PC-9 (cell line): ENCODE data around the gene RBFOX1.

Experiments used
- EZH2 ChIP-seq: fragments of 200-600 bp; sonication (generic); IDR thresholded peaks from 2 replicates; pipeline ENCODE4 v1.8.0; 2017; ENCODE audit warnings: antibody characterized with exemption, low read depth
- TF ChIP-seq, protein P1 (sequence below): fragments of 200-600 bp; sonication (generic); conservative IDR thresholded peaks from 2 replicates; pipeline ENCODE4 v1.6.1; 2017; ENCODE audit warnings: mixed run types, antibody characterized with exemption, mild to moderate bottlenecking, moderate library complexity

DNA sequence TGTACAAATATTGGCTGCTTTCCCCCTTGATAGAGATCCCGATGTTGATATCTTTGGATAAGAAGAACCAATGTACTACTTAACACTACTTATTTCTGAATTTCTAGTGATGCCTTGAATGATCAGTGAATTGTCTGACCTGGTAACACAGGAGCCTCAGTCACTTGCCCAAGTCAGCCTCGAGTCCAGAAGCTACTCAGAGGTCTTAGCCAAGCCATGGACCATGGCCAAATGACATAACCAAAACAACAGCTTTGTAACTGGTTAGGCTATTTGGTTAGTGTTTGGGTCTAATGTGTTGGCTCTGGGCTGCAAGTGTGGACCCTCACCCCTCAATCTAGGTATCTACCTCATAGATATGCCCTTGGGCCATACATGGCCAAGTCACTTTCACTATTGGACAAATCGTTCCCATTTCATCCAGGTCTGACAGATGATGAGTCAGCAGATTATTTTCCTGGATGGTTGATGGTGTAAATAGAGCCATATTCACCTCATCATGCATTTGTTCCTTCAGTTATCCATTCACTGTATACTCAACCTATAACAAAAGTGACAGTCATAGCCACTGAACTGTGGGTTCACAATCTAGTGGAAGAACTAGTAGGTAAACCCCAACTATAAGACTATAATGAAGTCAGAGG is 3.5 kb downstream of the RBFOX1 start:
- no peak for TF ChIP-seq EZH2
- TF ChIP-seq, protein P1, sequence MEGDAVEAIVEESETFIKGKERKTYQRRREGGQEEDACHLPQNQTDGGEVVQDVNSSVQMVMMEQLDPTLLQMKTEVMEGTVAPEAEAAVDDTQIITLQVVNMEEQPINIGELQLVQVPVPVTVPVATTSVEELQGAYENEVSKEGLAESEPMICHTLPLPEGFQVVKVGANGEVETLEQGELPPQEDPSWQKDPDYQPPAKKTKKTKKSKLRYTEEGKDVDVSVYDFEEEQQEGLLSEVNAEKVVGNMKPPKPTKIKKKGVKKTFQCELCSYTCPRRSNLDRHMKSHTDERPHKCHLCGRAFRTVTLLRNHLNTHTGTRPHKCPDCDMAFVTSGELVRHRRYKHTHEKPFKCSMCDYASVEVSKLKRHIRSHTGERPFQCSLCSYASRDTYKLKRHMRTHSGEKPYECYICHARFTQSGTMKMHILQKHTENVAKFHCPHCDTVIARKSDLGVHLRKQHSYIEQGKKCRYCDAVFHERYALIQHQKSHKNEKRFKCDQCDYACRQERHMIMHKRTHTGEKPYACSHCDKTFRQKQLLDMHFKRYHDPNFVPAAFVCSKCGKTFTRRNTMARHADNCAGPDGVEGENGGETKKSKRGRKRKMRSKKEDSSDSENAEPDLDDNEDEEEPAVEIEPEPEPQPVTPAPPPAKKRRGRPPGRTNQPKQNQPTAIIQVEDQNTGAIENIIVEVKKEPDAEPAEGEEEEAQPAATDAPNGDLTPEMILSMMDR: no peak
